Frontal cortex (tissue), 4 donors: ENCODE data around the gene CASQ2. TPM values are rescaled to one million over a fixed set of nuclear protein-coding genes. Genes with fewer than 3 reads are reported as not detected.

Source experiments
- DNase-seq, 2 donors: peaks; one replicate each; pipeline ENCODE4 v3.0.0; 2012; ENCODE audit warnings: low spot score in 2 of 2
- FAIRE-seq: peaks from 2 replicates; lab custom pipeline; 2012; peaks lifted over from hg19 to GRCh38; lab: Jason Lieb, UNC
- total RNA-seq: library from RNA; depleted of rRNA; stranded (reverse); fragments of >200 nt; gene quantifications from one replicate; pipeline ENCODE4 v1.2.3, GENCODE V29; 2014
- donor health status: control.
- donor health status: control.
- donor health status: control.

CASQ2 gene
- total RNA-seq, 1 donor from 2014 or later, result 0.41 TPM

- no peak for FAIRE-seq
These were observed 61.7 kb downstream of the CASQ2 start for GRCh38 chr1:115706587-115707425.

DNA sequence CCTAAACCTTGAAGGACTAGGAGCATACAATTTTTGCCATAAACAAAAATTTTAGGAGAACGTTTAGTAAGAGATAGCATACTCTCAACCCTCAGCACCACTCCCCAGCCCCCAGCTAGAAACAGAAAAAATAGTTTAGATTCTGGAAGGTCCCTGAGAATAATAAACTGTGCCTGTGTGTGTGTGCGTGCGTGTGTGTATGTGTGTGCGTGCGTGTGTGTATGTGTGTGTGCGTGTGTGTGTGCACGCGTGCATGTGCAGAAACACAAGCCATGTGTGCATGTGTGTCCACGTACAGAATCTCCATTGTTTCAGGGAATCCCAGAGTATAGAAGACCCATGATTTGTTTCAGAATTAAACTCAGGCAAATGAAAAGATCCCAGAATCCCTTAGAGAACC lies 62.6 kb downstream of the CASQ2 start:
- DNase-seq, result no peak
- no peak for FAIRE-seq

More at GRCh38 chr1:115706587-115707425, 61.7 kb downstream of the CASQ2 start:
- DNase-seq, result peak in 1 of 2 donors; percentile 17

- FAIRE-seq (no peak), DNase-seq (no peak)
These were observed 63.2 kb downstream of the CASQ2 start for GRCh38 chr1:115705085-115705951.

DNA sequence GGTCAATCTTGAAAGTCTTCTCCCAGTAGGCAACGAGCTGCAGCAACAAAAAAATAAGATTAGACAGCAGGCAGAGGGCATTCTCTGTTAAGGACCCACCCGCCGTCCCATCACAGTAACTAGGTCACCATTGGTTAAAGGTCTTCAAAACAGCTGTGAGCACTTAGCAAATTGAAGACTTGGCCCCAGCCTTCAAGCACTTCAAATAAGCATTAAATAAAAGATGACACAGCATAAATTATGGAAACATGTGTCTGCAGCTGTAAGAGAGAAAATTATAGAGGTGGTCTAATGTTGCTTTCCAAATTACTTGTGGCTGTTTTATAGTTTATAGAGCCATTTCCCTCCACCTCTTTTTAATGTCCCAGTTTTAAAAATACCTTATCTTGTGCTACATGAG lies 65.6 kb downstream of the CASQ2 start:
- DNase-seq, result no peak
- FAIRE-seq, result no peak

GRCh38 chr1:115701090-115701489 lies 67.4 kb downstream of the CASQ2 start:
- no peak for FAIRE-seq
- no peak for DNase-seq

- no peak for FAIRE-seq
- no peak for DNase-seq
These were observed 70.9 kb downstream of the CASQ2 start for GRCh38 chr1:115697619-115698018.

DNA sequence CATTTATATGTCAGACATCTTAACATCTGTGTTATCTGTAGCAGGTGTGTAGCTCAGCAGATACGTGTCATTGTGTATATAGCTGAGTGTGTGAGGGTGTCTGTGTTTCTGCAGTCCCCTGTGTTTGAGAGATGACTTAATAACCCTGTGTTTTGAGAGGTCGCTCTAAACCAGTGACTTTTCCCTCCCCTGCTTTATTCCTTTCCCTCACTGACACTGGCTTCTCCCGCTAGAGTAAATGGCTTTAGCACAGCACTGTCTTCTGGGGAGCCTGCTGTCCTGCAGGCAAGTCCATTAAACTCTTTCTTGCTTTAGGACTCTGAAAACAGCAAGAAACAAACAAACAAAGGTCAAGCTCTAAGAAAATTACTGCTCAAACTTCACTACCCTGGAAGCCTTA lies 73.7 kb downstream of the CASQ2 start:
- no peak for FAIRE-seq

GRCh38 chr1:115692224-115692623 lies 76.3 kb downstream of the CASQ2 start:
- DNase-seq (no peak), FAIRE-seq (no peak)

More for the DNA sequence above, 73.7 kb downstream of the CASQ2 start:
- DNase-seq, result no peak

- FAIRE-seq, result no peak
- DNase-seq, result no peak
These were observed 77.5 kb downstream of the CASQ2 start for GRCh38 chr1:115690972-115691371.

- FAIRE-seq (no peak), DNase-seq (no peak)
These were observed 80.8 kb downstream of the CASQ2 start for GRCh38 chr1:115687744-115688143.

- DNase-seq (no peak), FAIRE-seq (no peak)
These were observed 83.3 kb downstream of the CASQ2 start for GRCh38 chr1:115685029-115685705.

DNA sequence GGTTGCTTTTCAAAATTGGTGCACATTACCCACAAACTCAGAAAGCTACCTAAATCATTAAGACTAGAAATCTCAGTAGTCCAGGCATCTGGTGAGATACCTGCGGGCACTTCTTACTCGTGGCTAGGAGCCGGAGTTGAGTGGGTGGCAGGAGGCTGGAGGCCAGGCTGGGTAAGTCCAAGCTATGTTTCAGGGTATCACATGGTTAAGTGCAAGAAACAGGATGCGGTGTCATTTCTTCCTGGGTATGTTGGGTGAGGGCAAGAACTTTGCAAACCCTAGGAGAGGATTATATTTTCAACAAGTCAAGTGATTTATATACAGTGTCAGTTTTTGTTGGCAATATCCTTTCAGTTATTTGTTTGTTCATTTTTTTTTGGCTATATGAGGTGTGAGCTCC lies 85.7 kb downstream of the CASQ2 start:
- FAIRE-seq (no peak), DNase-seq (no peak)

DNA sequence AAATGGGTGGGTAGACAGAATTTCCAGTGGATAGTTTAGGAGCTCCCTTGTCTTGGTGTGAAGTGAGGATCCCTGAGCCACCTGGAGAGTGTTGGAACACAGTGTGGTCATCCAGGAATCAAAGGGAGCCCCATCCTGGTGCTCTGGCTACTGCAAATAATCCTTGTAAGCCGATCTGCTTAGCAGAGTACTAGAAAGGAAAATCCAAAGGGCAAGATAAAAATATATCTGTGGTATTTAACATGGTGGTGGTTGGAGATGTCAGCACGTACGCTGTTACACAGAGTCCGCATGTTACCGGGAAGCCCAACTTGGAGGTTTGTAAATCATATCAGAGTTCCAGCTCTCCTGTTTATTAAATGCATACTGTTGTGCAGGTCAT lies 87.8 kb downstream of the CASQ2 start:
- FAIRE-seq (no peak), DNase-seq (no peak)

- no peak for DNase-seq
- no peak for FAIRE-seq
These were observed 89.3 kb downstream of the CASQ2 start for GRCh38 chr1:115679141-115679611.

DNA sequence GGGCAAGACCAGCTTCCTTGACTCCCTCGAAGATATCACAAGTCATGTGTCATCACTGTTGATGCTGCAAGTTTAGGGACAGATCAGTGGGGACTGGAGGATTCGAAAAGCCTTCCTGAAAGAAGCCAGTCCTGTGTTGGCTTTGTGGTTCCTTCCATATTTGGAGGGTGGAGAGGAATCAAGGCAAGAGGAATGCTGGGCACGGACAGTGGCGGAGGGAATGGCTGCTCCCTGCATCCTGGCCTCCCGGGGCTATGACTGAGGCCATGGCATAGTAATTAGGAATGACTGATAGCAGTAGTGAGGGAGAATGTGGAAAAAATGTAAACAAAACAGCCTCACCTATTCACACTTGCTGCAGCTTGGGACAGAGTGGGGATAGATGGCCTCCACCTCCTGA lies 90.4 kb downstream of the CASQ2 start:
- FAIRE-seq, result no peak
- no peak for DNase-seq

- FAIRE-seq (no peak), DNase-seq (no peak)
These were observed 90.9 kb downstream of the CASQ2 start for GRCh38 chr1:115677565-115677964.

DNA sequence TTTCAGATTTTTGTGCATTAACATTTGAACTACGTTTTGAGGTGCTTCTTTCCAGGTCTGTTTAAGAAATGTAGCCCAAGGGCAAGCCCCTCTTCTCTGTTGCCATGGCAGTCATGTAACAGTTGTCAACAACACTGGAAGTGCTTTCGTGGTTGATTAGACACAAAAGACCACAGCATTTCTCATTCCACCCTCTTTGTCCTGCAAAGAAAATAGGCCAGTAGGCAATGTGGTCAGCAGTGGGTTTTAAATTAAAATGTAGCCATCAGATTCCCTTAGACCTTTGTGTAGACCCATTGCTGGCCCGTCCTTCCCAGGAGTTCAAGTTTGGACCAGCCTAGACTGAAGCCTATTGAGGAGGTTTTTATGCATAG lies 91.3 kb downstream of the CASQ2 start:
- DNase-seq (no peak), FAIRE-seq (no peak)

DNA sequence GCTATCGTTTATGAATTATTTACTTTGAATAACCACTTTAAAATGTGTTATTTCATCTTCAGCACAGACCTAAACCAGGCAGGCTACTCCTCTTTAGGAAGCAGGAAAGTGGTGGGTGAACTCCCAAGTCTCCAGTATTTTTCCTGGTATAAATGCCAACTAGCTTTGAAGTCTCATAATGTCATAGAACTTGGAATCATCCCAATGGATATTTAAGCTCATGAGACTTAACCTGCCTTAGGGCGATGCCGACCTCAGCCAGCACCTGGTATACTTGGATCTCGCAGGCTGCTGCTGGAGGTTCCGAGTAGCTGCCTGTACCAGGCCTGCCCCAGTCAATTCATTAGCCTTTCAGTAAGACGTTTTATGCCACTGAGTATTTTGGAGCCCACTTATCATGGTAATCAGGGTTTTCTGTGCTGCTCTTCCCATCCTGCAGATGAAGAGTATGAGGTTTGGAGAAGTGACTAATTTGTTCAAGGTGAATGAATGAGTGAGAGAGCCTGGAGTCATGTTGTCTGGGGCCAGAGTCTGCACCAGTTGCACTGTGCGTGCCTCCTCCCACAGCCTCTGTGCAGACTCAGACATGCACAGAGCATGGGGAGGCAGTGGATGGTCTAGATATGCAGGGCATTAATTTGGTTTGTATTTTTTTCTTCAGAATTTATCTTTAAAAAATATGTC lies 91.9 kb downstream of the CASQ2 start:
- DNase-seq, result no peak

GRCh38 chr1:115672224-115673009 lies 96.1 kb downstream of the CASQ2 start:
- DNase-seq, result no peak
- no peak for FAIRE-seq

More for the DNA sequence above, 91.9 kb downstream of the CASQ2 start:
- FAIRE-seq, result no peak
